Measurements from ENCODE around the gene TRERF1.

The TRERF1 gene

DNA sequence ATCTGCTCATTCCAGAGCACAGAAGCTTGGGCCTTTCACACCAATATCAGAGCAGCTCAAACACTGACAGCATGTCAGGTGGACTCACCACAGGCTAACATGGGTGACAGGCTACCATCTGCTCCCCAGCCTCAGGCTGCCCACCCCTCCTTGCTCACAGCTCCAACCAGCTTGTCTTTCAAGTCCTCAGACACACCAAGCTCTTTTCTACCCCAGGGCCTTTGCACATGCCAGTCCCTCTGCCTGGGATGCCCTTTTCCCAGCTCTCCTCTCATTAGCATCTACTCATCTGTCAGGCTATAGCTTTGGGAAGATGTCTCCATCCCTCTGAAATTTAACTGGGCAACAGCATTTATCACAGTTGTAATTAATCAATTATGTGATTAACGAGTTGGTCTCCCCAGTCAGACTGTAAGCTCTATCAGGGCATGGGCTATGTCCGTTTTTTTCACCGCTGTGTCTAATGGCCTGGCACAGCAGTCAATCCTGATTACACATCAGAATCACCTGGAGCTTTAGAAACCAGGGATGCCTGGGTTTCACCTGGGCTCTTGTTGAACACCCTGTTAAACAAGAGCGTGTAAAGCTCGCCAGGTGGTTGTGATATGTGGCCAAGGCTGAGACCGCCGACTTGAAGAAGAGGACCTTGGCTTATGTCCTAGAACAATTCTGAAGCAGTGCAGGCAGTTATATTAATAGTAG lies 145.1 kb downstream of the TRERF1 start:
- no peak for DNase-seq (ENCODE audit: low read depth)

DNA sequence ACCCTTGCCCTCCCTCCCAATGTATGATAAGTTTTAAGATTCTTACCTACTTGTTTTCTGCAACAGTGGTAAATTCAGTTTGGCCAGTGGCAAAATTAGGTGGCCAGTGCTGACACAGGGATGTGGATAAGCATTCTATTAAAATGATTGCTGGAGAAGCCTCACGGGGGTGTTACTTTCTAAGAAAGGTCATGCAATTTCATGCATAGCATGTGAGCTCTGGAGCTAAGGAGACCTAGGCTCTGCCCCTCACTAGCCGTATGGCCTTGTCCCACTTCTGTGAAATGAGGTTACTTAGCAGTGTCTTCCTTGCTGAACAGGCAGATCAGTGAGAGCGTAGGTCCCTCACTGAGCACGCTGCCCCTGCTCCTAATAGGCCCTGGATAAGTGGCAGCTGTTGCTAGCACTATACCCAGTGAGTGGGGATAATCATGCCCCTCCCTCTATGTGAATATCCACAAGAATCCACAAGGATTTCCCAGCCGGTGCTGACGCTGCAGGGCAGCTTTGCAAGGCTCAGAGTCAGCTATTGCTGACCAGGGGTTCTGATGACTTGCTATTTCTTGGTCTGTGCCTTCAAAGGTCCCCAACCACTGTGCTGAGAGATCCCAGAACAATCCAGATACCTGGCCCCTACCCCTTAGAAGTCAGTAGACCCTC lies 147.5 kb downstream of the TRERF1 start:
- DNase-seq (ENCODE audit: low read depth): no peak

DNA sequence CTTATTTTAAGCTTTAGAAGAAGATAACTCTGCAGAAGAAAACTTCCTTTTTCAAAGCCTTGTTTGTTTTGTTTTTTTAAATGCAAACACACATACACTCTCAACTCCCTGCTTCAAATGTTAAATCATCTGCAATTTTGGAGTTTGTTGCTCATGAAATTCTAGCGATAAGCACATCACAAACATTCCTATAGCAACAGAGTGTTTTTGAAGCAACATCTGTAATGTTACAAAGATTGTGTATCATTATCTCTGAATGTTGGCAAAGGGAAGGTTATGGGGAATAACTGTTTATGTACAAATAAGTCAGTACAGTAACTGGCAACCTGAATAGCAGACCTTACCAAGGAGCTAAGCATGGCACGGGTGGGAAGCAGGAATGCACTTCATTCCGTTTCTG lies 149.3 kb downstream of the TRERF1 start:
- no peak for DNase-seq (ENCODE audit: low read depth)

- DNase-seq (ENCODE audit: low read depth): no peak
These were observed 149.7 kb downstream of the TRERF1 start for GRCh38 chr6:42301986-42302385.

DNA sequence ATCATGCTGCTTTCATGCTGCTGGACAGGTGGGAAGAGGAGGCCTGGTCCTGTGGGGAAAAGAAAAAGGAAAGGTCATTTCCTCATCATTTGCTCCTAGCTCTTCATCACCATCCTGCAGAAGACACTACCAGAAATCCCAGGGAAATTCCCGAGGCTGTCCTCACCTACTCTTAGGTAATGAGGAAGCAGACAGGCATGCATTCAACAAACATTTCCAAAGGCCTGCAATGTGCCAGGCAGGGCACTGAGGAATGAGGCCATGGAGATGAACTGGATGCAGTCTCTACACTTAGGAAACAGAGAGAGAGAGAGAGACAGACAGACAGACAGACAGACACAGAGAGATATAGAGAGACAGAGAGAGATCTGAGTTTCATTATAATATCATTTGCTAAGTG lies 151.0 kb downstream of the TRERF1 start:
- no peak for DNase-seq (ENCODE audit: low read depth)

DNA sequence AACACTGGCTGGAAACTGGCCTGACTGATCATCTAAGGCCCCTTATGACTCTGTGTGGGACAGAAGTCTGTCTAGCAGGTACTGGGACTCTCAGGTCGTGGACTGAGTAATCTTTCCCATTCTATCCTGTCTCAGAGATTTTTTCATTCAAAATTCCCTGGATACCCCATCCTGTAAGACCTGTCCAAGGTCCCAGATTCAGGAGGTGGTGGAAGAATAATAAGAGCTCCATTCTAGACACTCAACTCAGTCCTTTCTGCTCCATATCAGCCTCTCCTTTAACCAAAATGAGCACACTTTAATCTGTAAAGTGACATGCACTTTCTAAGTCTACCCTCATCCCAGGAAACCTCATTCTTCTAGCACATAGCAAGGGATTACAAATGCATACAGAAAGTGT lies 151.5 kb downstream of the TRERF1 start:
- no peak for DNase-seq (ENCODE audit: low read depth)

DNA sequence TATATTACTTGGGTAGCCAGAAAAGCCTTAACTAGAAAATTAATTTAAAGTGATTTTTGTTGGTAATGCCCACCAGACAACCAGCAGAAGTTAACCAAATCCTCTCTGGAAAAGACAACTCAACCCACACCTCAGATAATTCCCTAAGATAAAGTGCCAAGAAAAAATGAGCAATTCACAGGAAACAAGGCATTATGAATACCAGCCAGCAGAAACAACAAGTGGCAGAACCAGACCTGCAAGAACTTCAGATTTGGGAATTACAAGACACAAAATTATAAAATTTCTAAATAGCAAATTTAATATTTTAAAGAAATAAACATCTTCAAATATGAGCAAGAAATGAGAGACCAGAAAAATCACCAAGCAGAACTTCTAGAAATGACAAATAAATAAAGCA lies 154.1 kb downstream of the TRERF1 start:
- no peak for DNase-seq (ENCODE audit: low read depth)

DNA sequence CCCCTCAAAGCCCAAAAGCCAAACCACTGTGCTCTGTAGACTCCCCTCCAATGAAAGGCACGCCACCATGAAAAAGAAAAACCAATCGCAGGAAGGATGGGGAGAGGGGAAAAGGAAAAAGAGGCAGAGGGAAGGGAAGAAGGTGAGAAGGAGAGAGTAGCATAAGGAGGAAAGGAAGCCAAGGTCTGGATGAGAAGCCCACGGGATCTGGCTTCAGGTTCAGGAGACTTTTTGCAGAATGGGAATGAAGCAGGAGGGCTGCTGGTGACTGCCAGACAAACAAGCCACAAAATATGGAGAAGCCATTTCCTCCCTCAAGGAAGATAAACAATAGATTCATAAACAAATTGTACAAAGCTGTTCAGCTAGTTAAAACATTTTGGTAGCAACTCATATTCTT lies 155.1 kb downstream of the TRERF1 start:
- no peak for DNase-seq (ENCODE audit: low read depth)

DNA sequence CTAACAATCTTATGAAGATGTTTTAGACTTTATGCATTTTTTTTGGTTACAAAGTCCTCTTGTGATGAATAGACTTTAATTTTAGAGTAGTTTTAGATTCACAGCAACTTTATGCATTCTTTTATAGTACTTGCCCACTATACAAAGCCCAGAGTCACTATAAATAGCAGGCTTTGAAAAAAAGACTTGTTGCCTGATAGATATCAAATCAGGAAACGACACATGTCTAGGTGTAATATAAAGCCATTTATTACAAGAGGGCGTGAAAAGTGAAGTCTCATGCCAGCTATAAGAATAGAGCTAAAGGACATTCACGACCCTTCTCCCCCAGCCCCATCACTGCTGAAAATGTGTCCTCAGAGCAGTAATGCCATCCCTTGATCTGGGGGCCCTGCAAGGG lies 156.0 kb downstream of the TRERF1 start:
- no peak for DNase-seq (ENCODE audit: low read depth)

DNA sequence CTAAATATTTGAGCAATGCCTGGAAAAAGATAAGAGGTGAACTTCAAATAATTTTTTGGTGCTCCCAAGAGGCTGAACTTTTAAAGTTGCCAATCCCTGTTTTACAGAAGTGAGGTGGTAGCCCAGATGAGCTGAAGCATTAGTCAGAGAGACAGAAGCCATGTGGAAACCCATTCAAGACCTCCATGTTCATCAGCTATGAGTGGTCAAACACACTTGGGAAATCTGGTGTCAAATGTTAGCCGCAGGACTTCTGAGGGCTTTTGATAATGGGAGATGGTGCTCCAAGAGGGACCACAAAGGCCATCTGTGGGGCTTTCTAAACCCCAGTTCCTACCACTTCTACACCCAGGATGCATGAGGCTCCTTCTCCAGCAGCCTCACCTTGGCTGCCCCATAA lies 156.5 kb downstream of the TRERF1 start:
- DNase-seq (ENCODE audit: low read depth): no peak

- no peak for DNase-seq (ENCODE audit: low read depth)
These were observed 157.0 kb downstream of the TRERF1 start for GRCh38 chr6:42294759-42295158.

GRCh38 chr6:42293386-42293977 lies 158.2 kb downstream of the TRERF1 start:
- no peak for DNase-seq (ENCODE audit: low read depth)

DNA sequence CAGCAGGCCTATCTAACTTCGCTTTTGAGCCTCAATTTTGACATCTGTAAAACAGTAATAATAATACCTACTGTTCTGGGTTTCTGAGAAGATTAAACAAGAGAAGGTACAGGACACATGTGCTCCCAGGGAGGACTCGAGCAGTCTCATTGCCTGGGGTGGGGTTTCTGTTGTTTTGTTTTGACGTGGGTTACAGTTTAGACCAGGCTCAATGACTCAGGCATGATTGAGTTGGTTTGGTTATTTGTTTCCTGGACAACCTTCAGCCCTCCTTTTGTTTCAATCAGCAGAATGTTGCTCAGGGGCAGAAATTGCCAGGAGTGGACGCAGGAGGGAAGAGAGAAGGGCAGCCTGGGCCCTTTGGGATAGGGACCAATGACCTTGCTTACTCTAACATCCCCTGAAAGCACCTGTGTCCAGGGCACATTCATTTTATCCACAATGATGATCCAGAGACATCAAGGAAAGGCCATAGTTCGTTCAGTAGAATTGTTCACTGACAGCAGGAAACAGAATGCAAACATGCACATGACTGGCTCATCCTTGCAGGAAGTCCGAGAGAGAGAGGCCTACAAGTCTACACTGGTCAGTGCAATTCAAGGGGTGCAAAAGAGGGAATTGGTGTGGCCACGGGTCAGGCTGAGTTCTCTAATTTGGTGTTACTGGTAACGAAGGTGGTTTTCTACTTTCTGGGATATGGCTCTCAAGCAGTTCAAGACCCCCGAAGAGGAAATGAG lies 159.6 kb downstream of the TRERF1 start:
- peak; percentile 78 for DNase-seq (ENCODE audit: low read depth)

- no peak for DNase-seq (ENCODE audit: low read depth)
These were observed 164.0 kb downstream of the TRERF1 start for GRCh38 chr6:42287756-42288155.

- no peak for DNase-seq (ENCODE audit: low read depth)
These were observed 170.2 kb downstream of the TRERF1 start for GRCh38 chr6:42281570-42281969.

GRCh38 chr6:42280966-42281533 lies 170.7 kb downstream of the TRERF1 start:
- DNase-seq (ENCODE audit: low read depth): no peak

DNA sequence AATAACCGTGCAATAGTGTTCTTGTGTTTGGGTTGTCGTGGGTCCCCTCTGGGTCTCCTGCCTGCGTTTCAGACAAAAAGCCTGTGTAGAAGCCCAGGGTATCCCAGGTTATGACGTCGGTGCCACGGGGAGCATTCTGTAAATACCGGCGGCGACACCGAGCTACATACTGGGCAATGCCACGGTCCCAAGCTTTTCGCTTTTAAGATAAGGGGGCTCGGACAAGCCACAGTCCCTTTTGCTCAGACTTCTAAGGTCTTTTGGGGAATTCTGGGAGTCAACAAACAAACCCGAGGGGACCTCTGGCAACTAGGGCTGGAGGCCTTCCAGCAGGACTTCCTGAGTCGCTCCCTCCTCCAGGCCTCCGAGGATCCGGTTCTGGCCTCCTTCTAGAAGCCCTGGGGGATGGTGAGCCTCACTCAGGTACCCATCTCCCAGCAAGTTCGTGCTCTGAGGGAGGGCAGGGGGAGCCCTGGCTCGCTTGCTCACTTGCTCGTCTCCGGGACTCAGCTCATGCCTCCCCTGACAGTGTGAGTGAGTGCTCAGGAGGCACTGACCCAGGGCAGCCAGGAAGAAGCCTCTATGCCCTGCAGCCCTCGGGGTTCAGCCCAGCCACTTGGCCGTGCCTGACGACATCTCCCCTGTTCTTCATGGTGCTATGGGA lies 171.6 kb downstream of the TRERF1 start:
- no peak for DNase-seq (ENCODE audit: low read depth)

- DNase-seq (ENCODE audit: low read depth): peak; percentile 21
These were observed 172.5 kb downstream of the TRERF1 start for GRCh38 chr6:42279144-42279781.

GRCh38 chr6:42278131-42278853 lies 173.4 kb downstream of the TRERF1 start:
- DNase-seq (ENCODE audit: low read depth): no peak

DNA sequence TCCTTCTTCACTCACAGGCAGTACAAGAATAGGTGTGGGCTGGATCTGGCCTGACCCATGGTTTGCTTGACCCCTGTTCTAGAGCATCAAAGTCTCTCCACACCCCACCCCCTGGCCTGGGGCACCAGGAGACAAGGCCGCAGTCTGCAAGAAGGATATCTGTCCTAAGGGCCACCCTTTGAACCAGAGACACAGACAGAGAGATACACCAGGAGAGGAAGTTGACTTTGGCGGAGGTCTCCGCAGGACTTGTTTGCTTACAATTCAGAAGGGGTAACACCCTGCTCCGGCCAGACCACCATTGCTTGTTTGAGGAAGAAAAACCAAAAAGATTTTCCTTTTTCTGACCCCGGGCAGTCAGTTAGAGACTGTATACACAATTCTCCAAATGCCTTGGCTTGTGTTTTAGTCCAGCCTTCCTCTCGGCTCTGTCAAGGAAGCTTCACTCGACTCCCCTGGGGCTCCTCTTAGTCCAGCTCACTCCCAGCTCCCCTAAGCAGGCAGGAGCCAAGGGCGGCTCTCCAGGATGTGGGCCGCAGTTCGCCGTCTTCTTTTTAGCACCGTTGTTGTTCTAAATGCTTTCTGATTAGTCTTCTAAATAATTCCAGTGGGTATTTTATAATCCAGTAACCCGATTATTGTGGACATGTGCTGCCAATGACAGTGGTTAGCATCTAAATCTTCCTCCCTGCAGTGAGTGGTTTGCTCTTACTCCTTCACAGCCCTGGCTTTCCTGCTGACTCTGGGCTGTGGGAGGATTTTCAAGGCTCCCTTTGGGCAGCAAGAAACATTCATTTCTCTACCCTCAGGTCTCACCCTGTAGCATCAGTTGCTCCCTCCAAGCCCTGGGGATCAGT lies 175.5 kb downstream of the TRERF1 start:
- no peak for DNase-seq (ENCODE audit: low read depth)
